Measurements from ENCODE around the gene GUCY1A1. TPM values are rescaled to one million over a fixed set of nuclear protein-coding genes. Genes with fewer than 3 reads are reported as not detected.

The GUCY1A1 gene
- total RNA-seq, 1 experiment from 2014 or later: not detected

DNA sequence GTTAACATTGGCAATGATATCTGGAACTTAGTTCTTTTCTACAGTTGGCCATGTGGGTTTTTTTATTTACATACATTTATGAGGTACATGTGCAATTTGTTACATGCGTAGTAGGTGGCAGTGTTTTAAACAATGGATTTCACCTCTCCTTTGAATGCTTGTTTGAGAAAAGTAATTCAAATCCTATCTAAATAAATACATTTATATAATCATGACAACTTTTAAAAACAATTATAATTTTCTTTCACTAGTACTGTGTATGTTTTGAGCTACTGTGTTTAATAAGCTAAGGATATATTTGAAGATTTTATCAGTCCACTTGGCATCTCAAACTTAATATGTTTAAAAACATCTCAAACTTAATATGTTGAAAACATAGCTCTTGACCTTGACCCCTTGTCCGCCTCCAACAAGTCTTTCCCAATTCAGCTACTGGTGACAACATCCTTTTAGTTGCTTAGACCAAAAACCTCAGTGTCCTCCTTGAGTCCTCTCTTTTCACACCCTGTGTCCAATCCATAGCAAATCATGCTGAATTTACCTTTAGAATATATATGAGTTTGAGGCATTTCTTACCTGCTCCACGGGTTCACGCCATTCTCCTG is 106.7 kb downstream of the GUCY1A1 start:
- H3K36me3 ChIP-seq (ENCODE audit: control insufficient read depth in 1 of 2, insufficient read depth in 2 of 2, low read length in 2 of 2): no peaks in the 10 kb centered on the region
- H2AFZ ChIP-seq (ENCODE audit: low read depth, low read length, poor library complexity, severe bottlenecking): no peak overlapping the region
- no peaks in the 10 kb centered on the region for H3K79me2 ChIP-seq (ENCODE audit: insufficient read depth, low read length)
- no peaks in the 10 kb centered on the region for H3K27me3 ChIP-seq (ENCODE audit: insufficient read depth, low read length)
- no peaks in the 10 kb centered on the region for H3K9me2 ChIP-seq (ENCODE audit: insufficient read depth)
- no peak for TF ChIP-seq EZH2 (IDR thresholded peaks at IDR 0.05)
- no peak for TF ChIP-seq SP1 (IDR thresholded peaks at IDR 0.05; ENCODE audit: low read depth)
- TF ChIP-seq TCF7L2 (IDR thresholded peaks at IDR 0.05; ENCODE audit: borderline replicate concordance, extremely low read depth, insufficient read depth, insufficient read length): no peak
- TF ChIP-seq, protein P1, sequence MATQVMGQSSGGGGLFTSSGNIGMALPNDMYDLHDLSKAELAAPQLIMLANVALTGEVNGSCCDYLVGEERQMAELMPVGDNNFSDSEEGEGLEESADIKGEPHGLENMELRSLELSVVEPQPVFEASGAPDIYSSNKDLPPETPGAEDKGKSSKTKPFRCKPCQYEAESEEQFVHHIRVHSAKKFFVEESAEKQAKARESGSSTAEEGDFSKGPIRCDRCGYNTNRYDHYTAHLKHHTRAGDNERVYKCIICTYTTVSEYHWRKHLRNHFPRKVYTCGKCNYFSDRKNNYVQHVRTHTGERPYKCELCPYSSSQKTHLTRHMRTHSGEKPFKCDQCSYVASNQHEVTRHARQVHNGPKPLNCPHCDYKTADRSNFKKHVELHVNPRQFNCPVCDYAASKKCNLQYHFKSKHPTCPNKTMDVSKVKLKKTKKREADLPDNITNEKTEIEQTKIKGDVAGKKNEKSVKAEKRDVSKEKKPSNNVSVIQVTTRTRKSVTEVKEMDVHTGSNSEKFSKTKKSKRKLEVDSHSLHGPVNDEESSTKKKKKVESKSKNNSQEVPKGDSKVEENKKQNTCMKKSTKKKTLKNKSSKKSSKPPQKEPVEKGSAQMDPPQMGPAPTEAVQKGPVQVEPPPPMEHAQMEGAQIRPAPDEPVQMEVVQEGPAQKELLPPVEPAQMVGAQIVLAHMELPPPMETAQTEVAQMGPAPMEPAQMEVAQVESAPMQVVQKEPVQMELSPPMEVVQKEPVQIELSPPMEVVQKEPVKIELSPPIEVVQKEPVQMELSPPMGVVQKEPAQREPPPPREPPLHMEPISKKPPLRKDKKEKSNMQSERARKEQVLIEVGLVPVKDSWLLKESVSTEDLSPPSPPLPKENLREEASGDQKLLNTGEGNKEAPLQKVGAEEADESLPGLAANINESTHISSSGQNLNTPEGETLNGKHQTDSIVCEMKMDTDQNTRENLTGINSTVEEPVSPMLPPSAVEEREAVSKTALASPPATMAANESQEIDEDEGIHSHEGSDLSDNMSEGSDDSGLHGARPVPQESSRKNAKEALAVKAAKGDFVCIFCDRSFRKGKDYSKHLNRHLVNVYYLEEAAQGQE (IDR thresholded peaks at IDR 0.05; ENCODE audit: low read depth): no peak
- no peak for TF ChIP-seq EGR1 (IDR thresholded peaks at IDR 0.05; ENCODE audit: low read depth)
- no peak for TF ChIP-seq SIN3A (IDR thresholded peaks at IDR 0.05; ENCODE audit: low read depth)
- no peak for TF ChIP-seq ELF1 (IDR thresholded peaks at IDR 0.05; ENCODE audit: borderline replicate concordance, low read depth)
- TF ChIP-seq EZH2phosphoT487 (IDR thresholded peaks at IDR 0.05; ENCODE audit: borderline replicate concordance): no peak
- TF ChIP-seq ZNF274 (IDR thresholded peaks at IDR 0.05; ENCODE audit: low read depth, low read length): no peak
- TF ChIP-seq POLR2A (IDR thresholded peaks at IDR 0.05; ENCODE audit: borderline replicate concordance, extremely low read depth, insufficient read depth, insufficient read length): no peak
- TF ChIP-seq, protein P2, sequence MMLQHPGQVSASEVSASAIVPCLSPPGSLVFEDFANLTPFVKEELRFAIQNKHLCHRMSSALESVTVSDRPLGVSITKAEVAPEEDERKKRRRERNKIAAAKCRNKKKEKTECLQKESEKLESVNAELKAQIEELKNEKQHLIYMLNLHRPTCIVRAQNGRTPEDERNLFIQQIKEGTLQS (IDR thresholded peaks at IDR 0.05): no peak
- TF ChIP-seq, protein P3, sequence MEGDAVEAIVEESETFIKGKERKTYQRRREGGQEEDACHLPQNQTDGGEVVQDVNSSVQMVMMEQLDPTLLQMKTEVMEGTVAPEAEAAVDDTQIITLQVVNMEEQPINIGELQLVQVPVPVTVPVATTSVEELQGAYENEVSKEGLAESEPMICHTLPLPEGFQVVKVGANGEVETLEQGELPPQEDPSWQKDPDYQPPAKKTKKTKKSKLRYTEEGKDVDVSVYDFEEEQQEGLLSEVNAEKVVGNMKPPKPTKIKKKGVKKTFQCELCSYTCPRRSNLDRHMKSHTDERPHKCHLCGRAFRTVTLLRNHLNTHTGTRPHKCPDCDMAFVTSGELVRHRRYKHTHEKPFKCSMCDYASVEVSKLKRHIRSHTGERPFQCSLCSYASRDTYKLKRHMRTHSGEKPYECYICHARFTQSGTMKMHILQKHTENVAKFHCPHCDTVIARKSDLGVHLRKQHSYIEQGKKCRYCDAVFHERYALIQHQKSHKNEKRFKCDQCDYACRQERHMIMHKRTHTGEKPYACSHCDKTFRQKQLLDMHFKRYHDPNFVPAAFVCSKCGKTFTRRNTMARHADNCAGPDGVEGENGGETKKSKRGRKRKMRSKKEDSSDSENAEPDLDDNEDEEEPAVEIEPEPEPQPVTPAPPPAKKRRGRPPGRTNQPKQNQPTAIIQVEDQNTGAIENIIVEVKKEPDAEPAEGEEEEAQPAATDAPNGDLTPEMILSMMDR (IDR thresholded peaks at IDR 0.05 in 2 of 3, conservative IDR thresholded peaks at IDR 0.05 in 1 of 3; ENCODE audit: borderline replicate concordance in 1 of 3, insufficient read depth in 1 of 3, low read depth in 2 of 3, low read length in 2 of 3): no peak
- TF ChIP-seq FOSL1 (IDR thresholded peaks at IDR 0.05; ENCODE audit: low read depth): no peak
- no peaks in the 10 kb centered on the region for H3K9me3 ChIP-seq (ENCODE audit: control insufficient read depth in 1 of 2, insufficient read depth in 1 of 2, low read depth in 1 of 2, low read length in 2 of 2)
- no peaks in the 10 kb centered on the region for H4K20me1 ChIP-seq (ENCODE audit: insufficient read depth)
- POLR2A ChIA-PET: no interaction called here
- no TSS peak for BruUV-seq (replicated peaks)
- no peaks in the 10 kb centered on the region for H3K4me1 ChIP-seq (ENCODE audit: control insufficient read depth in 1 of 2, insufficient read depth in 2 of 2, low read length in 2 of 2)
- CTCF ChIA-PET: interaction anchor here (2.0 kb wide), 1 partner anchor 14 kb away, joined by 6 read pairs; no protein-coding TSS in a partner anchor
- DNase-seq (ENCODE audit: low read depth, low spot score) (no peak), ATAC-seq (no peak)
- H3K4me2 ChIP-seq (ENCODE audit: low read length): no peak overlapping the region
- H3K9ac ChIP-seq (ENCODE audit: low read length): no peak overlapping the region
- RAD21 ChIA-PET (ENCODE audit: low non-redundant PET in 1 of 2, low total read pairs in 2 of 2, uncharacterized antibody in 2 of 2, unreplicated experiment in 2 of 2): no interaction called here
- no peak overlapping the region for H3K4me3 ChIP-seq (replicated peaks in 1 of 2; ENCODE audit: low read depth in 1 of 2, low read length in 2 of 2)
- no peak overlapping the region for H3K27ac ChIP-seq (ENCODE audit: low read depth, low read length)
- intact Hi-C loops (cut with micrococcal nuclease): no loop called here

Data from HCT116 (cell line).